Measurements from ENCODE around the gene MARCHF9.
"Not testable (repeated sequence)": the region's sequence is repeated elsewhere in the genome, so short reads cannot be mapped to it uniquely, and the experiment has no call there.

MARCHF9 gene

DNA sequence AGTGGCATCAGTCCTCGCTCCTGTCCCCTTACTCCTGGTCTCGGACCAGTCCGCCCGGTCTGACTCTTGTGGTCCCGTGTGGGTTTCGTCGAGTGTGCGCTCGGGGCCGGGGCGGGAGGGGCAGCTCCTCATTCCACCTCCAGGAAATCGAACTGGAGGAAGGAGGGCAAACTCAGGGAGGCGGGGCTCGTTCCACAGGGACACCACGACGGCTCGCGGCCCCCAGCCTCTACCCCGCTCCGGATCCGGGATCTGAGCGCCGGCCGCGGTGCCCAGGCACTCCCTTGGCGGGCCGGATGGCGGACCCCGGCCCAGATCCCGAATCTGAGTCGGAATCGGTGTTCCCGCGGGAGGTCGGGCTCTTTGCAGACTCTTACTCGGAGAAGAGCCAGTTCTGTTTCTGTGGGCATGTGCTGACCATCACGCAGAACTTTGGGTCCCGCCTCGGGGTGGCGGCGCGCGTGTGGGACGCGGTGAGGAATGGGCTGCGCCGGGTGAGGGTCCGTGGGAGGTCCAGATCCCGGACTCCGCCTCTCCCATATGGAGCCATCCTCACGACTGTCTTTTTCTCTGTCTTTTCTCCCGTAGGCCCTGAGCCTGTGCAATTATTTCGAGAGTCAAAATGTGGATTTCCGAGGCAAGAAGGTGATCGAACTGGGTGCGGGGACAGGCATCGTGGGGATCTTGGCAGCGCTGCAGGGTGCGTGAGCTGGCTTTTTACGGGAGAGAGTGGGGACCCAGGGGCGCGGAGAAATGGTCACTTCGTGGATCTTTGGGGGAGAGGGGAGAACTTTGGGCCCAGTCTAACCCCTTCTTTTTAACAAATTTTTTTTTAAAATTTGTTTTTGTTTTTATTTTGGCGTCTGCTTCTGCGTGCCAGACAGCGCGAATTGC is 17.8 kb downstream of the MARCHF9 start, which contains the start of gene EEF1AKMT3:
EEF1AKMT3 (plus strand) TSS at position 186 of the 894 bp plus-strand sequence; CDS start at position 297, 111 bp downstream.
- H3K4me3 ChIP-seq (ENCODE audit: low read depth, low read length) = peak within 1 kb of the TSS; percentile 99
- POLR2A ChIA-PET = interaction anchor here (0.5 to 1.2 kb wide), 8 partner anchors 10 to 123 kb away, joined by 3 to 5 read pairs (median 4); partner anchors contain the start of genes CDK4, TSFM and TSPAN31
- DNase-seq (ENCODE audit: low read depth, low spot score) = no peak
- CTCF ChIA-PET = interaction anchor here (0.8 to 4.2 kb wide), 7 partner anchors 8 to 125 kb away, joined by 3 to 31 read pairs (median 4); partner anchors contain the start of gene TSFM
- TF ChIP-seq, protein P1, sequence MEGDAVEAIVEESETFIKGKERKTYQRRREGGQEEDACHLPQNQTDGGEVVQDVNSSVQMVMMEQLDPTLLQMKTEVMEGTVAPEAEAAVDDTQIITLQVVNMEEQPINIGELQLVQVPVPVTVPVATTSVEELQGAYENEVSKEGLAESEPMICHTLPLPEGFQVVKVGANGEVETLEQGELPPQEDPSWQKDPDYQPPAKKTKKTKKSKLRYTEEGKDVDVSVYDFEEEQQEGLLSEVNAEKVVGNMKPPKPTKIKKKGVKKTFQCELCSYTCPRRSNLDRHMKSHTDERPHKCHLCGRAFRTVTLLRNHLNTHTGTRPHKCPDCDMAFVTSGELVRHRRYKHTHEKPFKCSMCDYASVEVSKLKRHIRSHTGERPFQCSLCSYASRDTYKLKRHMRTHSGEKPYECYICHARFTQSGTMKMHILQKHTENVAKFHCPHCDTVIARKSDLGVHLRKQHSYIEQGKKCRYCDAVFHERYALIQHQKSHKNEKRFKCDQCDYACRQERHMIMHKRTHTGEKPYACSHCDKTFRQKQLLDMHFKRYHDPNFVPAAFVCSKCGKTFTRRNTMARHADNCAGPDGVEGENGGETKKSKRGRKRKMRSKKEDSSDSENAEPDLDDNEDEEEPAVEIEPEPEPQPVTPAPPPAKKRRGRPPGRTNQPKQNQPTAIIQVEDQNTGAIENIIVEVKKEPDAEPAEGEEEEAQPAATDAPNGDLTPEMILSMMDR (IDR thresholded peaks at IDR 0.05; ENCODE audit: insufficient read depth, low read length, missing control alignments) = no peak

DNA sequence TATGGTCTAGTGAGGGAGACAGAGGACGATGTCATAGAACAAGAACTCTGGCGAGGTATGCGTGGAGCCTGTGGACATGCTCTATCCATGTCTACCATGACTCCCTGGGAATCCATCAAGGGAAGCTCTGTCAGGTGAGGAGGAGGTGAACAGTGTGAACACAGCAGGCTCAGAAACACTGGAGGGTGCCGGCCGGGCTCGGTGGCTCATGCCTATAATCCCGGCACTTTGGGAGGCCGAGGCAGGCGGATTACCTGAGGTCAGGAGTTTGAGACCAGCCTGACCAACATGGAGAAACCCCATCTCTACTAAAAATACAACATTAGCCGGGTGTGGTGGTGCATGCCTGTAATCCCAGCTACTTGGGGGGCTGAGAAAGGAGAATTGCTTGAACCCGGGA is 19.7 kb downstream of the MARCHF9 start:
- H3K4me3 ChIP-seq (ENCODE audit: low read depth, low read length); POLR2A ChIA-PET; DNase-seq (ENCODE audit: low read depth, low spot score): not testable (repeated sequence)
- CTCF ChIA-PET = interaction anchor here (0.7 to 4.2 kb wide), 7 partner anchors 9 to 129 kb away, joined by 3 to 31 read pairs (median 3); partner anchors contain the start of gene TSFM

DNA sequence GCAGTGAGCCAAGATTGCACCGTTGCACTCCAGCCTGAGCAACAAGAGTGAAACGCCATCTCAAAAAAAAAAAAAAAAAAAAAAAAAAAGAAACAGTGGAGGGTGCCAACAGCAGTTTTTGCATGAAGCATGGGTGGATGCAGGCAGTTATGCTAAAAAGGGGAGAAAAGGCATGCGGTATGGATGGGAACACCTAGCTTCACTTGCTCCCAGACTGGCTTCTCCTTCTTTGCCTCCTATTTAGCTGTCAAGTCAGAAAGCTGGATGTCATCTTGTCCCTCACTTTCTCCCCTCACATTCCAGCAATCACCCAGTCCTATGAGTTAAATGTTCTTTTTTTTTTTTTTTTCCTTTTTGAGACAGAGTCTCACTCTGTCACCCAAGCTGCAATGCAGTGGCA is 20.1 kb downstream of the MARCHF9 start:
- TF ChIP-seq, protein P1 (IDR thresholded peaks at IDR 0.05; ENCODE audit: insufficient read depth, low read length, missing control alignments) = no peak
- no peak for DNase-seq (ENCODE audit: low read depth, low spot score)
- ChIA-PET POLR2A (no interaction called here), CTCF (interaction anchor here (0.7 to 4.2 kb wide), 7 partner anchors 9 to 129 kb away, joined by 3 to 31 read pairs (median 4); partner anchors contain the start of gene TSFM)
- no peak overlapping the region for H3K4me3 ChIP-seq (ENCODE audit: low read depth, low read length)

DNA sequence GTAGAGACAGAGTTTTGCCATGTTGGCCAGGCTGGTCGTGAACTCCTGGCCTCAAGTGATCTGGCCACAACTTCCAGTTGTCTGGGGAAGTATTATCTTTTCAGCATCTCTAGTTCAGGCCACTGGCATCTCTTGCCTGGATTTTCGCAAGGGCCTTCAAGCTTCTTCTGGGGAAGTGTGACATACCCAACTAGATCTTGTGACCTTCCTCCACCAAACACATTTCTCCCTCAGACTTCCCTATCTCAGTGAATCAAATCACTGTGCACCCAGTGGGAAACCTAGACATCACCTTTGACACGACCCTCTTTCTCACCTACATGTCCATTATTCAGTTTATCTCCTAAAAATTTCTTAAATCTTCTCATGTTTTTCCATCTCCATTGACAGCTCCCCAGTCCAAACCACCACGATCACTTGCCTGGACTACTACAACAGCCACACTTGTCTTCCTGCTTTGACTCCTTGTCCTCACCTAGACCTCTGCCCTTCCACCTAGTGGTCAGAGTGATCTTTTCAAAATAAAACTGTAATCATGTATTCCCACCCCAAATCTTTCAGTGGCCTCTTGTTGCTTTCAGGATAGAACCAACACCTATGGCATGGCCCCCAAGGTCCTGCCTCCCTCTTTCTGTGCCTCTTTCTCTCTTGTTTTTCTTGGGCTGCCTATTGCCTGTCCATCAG is 20.8 kb downstream of the MARCHF9 start:
- ChIA-PET POLR2A (no interaction called here), CTCF (interaction anchor here (0.7 to 4.2 kb wide), 5 partner anchors 8 to 128 kb away, joined by 3 to 31 read pairs (median 9); partner anchors contain the start of gene TSFM)
- no peak overlapping the region for H3K4me3 ChIP-seq (ENCODE audit: low read depth, low read length)
- TF ChIP-seq, protein P1 (IDR thresholded peaks at IDR 0.05; ENCODE audit: insufficient read depth, low read length, missing control alignments) = no peak
- no peak for DNase-seq (ENCODE audit: low read depth, low spot score)

DNA sequence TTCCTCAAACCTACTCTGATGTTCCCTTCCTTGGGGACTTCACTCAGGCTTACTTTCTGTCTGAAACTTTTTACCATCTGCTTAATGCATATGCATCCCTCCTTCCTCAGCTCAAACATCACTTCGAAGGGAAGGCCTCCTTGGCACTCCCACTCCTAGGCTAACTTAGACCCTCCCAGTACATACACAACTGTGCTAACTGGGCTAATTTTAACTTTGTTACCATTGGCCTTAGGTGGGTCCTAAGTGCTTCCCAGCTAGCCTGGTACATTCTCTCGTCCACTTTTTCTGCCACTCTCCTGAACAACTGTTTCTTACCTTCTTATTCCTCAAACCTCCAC is 21.3 kb downstream of the MARCHF9 start:
- TF ChIP-seq, protein P1 (IDR thresholded peaks at IDR 0.05; ENCODE audit: insufficient read depth, low read length, missing control alignments) = no peak
- no peak for DNase-seq (ENCODE audit: low read depth, low spot score)
- ChIA-PET POLR2A (no interaction called here), CTCF (interaction anchor here (0.7 to 4.0 kb wide), 4 partner anchors 10 to 128 kb away, joined by 3 to 12 read pairs (median 4); partner anchors contain the start of gene CYP27B1)
- no peak overlapping the region for H3K4me3 ChIP-seq (ENCODE audit: low read depth, low read length)

DNA sequence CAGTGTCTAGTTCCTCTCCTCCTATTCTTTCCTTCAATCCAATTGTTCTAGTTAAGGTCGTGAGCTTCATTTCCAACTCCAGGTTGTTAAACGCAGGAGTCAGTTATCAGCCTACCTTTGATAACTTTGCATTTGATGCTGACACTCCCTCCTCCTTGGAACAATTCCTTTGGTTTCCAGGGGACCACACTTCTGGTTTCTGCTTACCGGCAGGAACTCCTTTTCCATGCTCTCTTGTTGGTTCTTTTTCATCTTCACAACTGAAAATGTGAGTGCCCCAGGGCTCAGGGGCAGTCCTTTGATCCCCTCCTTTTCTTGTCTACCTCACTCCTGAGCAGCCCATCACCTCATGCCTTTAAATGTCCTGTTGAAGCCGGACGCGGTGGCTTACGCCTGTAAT is 22.5 kb downstream of the MARCHF9 start:
- no peak overlapping the region for H3K4me3 ChIP-seq (ENCODE audit: low read depth, low read length)
- ChIA-PET POLR2A (no interaction called here), CTCF (interaction anchor here (0.7 to 4.0 kb wide), 3 partner anchors 9 to 127 kb away, joined by 3 to 12 read pairs (median 4); partner anchors contain the start of gene CYP27B1)
- TF ChIP-seq, protein P1 (IDR thresholded peaks at IDR 0.05; ENCODE audit: insufficient read depth, low read length, missing control alignments) = no peak
- no peak for DNase-seq (ENCODE audit: low read depth, low spot score)
